CD4-positive, CD25-positive, alpha-beta regulatory T cell (primary cell): Measurements from ENCODE around the gene ST7L. TPM values are rescaled to one million over a fixed set of nuclear protein-coding genes. Genes with fewer than 3 reads are reported as not detected.
A peak's percentile ranks its signal among the peaks of the same experiment; 100 is the strongest.

Source experiments
- ATAC-seq, 2 donors: fragments of 150-1000 bp; cut with Tn5 transposase; one replicate each; pipeline ENCODE4 v1.10.0; 2021; ENCODE audit warnings: low read depth in 2 of 2, moderate number of reproducible peaks in 2 of 2, moderate library complexity in 1 of 2
- DNase-seq, 3 donors: peaks; one replicate each; pipeline versions ENCODE4 v3.0.0 to v3.0.0-alpha.2; 2012 to 2022; ENCODE audit warnings: mixed read lengths in 1 of 3
- H3K27ac ChIP-seq: one replicate; pipeline ENCODE4 v1.7.0; 2013; ENCODE audit warnings: mild to moderate bottlenecking, low read length; ENCODE audit not compliant: insufficient read depth, poor library complexity, severe bottlenecking
- H3K27me3 ChIP-seq: one replicate; pipeline ENCODE4 v1.7.0; 2013; ENCODE audit warnings: low read length; ENCODE audit not compliant: control insufficient read depth, insufficient read depth
- H3K36me3 ChIP-seq: one replicate; pipeline ENCODE4 v1.7.0; 2013; ENCODE audit warnings: mild to moderate bottlenecking, low read length, moderate library complexity; ENCODE audit not compliant: control insufficient read depth, insufficient read depth
- H3K4me1 ChIP-seq: 2 replicates; pipeline ENCODE4 v1.7.0; 2013; ENCODE audit warnings: mild to moderate bottlenecking, low read length; ENCODE audit not compliant: insufficient read depth, control insufficient read depth, poor library complexity, severe bottlenecking
- H3K4me3 ChIP-seq: one replicate; pipeline ENCODE4 v1.7.0; 2013; ENCODE audit warnings: low read depth, mild to moderate bottlenecking, low read length, moderate library complexity
- H3K9me3 ChIP-seq, 2 experiments: 1 replicate in 1 of 2; 2 replicates in 1 of 2; pipeline ENCODE4 v1.7.0; 2013; ENCODE audit warnings: low read length in 2 of 2, mild to moderate bottlenecking in 1 of 2, moderate library complexity in 1 of 2; ENCODE audit not compliant: control insufficient read depth in 2 of 2
- H3K27ac Mint-ChIP-seq, 3 donors: one replicate each; pipeline ENCODE4 v1.8.0; 2020 to 2022; ENCODE audit warnings: mild to moderate bottlenecking in 3 of 3, mixed read lengths in 3 of 3, moderate library complexity in 2 of 3
- H3K27me3 Mint-ChIP-seq: one replicate; pipeline ENCODE4 v1.8.0; 2022; ENCODE audit warnings: mild to moderate bottlenecking, mixed read lengths
- H3K36me3 Mint-ChIP-seq: one replicate; pipeline ENCODE4 v1.8.0; 2020; ENCODE audit warnings: mixed read lengths
- H3K4me1 Mint-ChIP-seq, 4 donors: one replicate each; pipeline ENCODE4 v1.8.0; 2020 to 2022; ENCODE audit warnings: mixed read lengths in 4 of 4, mild to moderate bottlenecking in 1 of 4
- H3K4me3 Mint-ChIP-seq, 4 donors: one replicate each; pipeline ENCODE4 v1.8.0; 2020 to 2022; ENCODE audit warnings: mild to moderate bottlenecking in 4 of 4, mixed read lengths in 4 of 4, moderate library complexity in 3 of 4
- H3K9me3 Mint-ChIP-seq, 7 donors: one replicate each; pipeline ENCODE4 v1.8.0; 2020 to 2022; ENCODE audit warnings: mixed read lengths in 7 of 7, mild to moderate bottlenecking in 3 of 7, moderate library complexity in 2 of 7
- polyA plus RNA-seq, 4 donors: library from polyadenylated mRNA; unstranded; fragments of 300-500 nt; fragmentation: Illumina TruSeq; gene quantifications; one replicate each; pipeline ENCODE4 v1.2.3, GENCODE V29; 2021
- total RNA-seq: library from RNA; stranded (reverse); gene quantifications from one replicate; pipeline ENCODE4 v1.2.3, GENCODE V29; 2022

Gene ST7L
- total and polyA plus RNA-seq, 5 donors from 2014 or later = 7.7 to 36.8 (median 14.9) TPM

DNA sequence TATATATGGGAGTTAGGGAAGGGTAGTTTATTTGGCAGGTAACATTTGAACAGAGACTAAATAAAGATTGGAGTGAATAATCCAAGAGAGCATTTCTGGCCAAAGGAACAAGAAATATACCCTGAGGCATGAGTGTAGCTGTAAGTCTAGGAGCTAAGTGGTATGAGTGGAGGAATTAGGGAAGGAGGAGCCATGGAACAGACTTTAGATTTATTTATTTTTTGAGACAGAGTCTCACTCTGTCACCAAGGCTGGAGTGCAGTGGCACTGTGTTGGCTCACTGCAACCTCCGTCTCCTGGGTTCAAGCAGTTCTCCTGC lies 19.1 kb upstream of the ST7L start:
- no peak for ATAC-seq
- H3K36me3 Mint-ChIP-seq = peaks cover 19% of the 10 kb centered on the region
- H3K27me3 ChIP-seq = no peaks in the 10 kb centered on the region
- H3K9me3 Mint-ChIP-seq = no peaks in the 10 kb centered on the region
- peak overlapping the region; percentile 29 to 41 (median 35) for H3K27ac Mint-ChIP-seq
- H3K9me3 ChIP-seq = no peaks in the 10 kb centered on the region
- H3K4me1 ChIP-seq = peaks cover 42% of the 10 kb centered on the region
- H3K4me3 Mint-ChIP-seq = peak overlapping the region in 2 of 4 donors; percentile 5 to 18
- H3K36me3 ChIP-seq = peaks cover 4% of the 10 kb centered on the region
- H3K4me1 Mint-ChIP-seq = peaks cover 45 to 76% (median 56%) of the 10 kb centered on the region in 4 donors
- no peak overlapping the region for H3K4me3 ChIP-seq
- no peaks in the 10 kb centered on the region for H3K27me3 Mint-ChIP-seq
- no peak for DNase-seq
- no peak overlapping the region for H3K27ac ChIP-seq

DNA sequence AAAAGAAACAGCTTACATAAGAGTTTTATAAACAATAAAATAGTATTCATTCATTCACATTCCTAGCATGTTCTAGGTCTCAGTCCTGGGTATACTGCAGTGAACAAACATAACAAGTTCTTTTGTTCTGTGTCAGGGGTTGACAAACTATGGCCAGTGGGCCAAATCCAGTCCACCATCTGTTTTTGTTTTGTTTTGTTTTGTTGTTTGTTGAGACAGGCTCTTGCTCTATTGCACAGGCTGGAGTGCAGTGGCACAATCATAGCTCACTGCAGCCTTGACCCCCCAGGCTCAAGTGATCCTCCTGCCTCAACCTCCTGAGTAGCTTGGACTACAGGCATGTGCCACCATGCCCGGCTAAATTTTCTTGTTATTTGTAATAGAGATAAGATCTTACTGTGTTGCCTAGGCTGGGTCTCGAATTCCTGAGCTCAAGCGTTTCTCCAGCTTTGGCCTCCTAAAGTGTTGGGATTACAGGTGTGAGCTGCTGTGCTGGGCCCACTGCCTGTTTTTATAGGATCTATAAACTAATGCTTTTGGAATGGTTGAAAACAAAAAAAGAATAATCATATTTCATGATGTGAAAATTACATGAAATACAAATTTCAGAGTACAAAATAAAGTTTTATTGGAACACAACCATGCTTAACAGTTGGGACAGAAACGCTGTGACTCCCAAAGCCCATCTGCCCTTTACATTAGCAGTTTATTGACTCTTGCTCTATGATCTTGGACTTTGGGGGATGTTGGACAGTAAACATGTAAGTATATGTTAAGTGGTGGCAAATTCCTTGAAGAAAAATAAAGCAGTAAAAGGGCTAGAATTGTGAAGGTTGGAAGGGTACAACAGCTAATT lies 18.5 kb upstream of the ST7L start:
- H3K27me3 ChIP-seq = no peaks in the 10 kb centered on the region
- Mint-ChIP-seq H3K4me3 (peak overlapping the region in 3 of 4 donors; percentile 52 to 57 (median 56)), H3K27me3 (no peaks in the 10 kb centered on the region), H3K4me1 (peaks cover 43 to 74% (median 58%) of the 10 kb centered on the region in 4 donors), H3K36me3 (peaks cover 21% of the 10 kb centered on the region), H3K9me3 (no peaks in the 10 kb centered on the region), H3K27ac (peak overlapping the region; percentile 29 to 85 (median 82))
- H3K4me3 ChIP-seq = peak overlapping the region; percentile 58
- H3K36me3 ChIP-seq = peaks cover 4% of the 10 kb centered on the region
- H3K27ac ChIP-seq = peak overlapping the region; percentile 77
- no peaks in the 10 kb centered on the region for H3K9me3 ChIP-seq
- H3K4me1 ChIP-seq = peaks cover 44% of the 10 kb centered on the region
- ATAC-seq (no peak), DNase-seq (no peak)

DNA sequence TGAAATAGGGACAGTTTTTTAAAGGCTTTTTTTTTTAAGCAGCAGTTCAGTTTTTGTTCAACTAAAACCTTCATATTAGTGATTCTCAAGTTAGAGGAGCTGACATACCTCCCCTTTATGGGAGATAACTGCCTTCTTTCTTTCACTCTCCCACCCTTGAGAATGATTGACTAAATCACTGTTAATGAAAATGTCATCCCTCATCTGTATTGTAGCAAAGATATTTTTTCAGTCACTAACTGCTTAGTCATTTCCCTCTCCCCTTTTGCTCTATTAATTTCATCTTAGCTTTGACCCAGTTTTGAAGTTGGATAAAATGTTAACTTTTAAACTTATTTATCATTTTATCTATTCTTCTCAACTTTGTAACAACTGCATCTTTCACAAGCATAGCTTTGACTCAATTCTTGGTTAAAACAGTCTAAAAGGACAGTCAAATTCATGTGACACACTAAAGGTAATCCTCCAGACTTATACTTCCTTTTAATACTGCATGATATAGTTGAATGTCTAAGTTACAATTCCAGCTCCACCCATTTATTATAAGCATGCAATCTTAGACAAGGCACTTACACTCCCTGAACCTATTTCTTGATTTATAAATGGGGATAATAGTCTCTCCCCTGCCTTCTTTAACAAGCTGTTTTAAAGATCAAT lies 17.8 kb upstream of the ST7L start:
- Histone ChIP-seq H3K9me3 (no peaks in the 10 kb centered on the region), H3K36me3 (peaks cover 7% of the 10 kb centered on the region), H3K27me3 (no peaks in the 10 kb centered on the region), H3K4me3 (peak overlapping the region; percentile 58), H3K27ac (peak overlapping the region; percentile 77), H3K4me1 (peaks cover 51% of the 10 kb centered on the region)
- peak; percentile 14 to 36 for ATAC-seq
- H3K36me3 Mint-ChIP-seq = peaks cover 21% of the 10 kb centered on the region
- H3K4me1 Mint-ChIP-seq = peaks cover 44 to 76% (median 61%) of the 10 kb centered on the region in 4 donors
- DNase-seq = peak in 1 of 3 donors; percentile 23
- no peaks in the 10 kb centered on the region for H3K27me3 Mint-ChIP-seq
- no peaks in the 10 kb centered on the region for H3K9me3 Mint-ChIP-seq
- peak overlapping the region; percentile 59 to 85 (median 82) for H3K27ac Mint-ChIP-seq
- H3K4me3 Mint-ChIP-seq = peak overlapping the region; percentile 27 to 57 (median 54)

DNA sequence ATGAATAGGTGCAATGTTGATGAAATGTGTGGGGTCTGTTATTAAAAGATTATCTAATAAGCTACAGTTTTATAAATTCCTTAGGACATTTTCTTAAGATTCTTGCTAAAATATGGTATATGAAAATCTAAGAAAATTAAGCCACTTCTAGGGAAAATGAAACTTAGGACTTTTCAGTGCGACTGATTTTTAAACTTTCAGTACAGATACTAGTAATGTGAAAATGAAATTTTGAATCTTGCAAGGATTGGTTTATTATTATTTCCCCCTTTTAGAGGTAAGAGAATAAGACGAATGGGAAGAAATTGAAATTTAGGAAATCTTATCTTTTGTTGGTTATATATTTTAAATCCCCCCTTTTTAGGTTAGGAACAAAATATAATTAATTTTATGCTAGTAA lies 17.1 kb upstream of the ST7L start:
- H3K27me3 ChIP-seq = no peaks in the 10 kb centered on the region
- ATAC-seq = no peak
- Mint-ChIP-seq H3K9me3 (no peaks in the 10 kb centered on the region), H3K4me3 (peak overlapping the region in 3 of 4 donors; percentile 61 to 77 (median 71)), H3K27ac (peak overlapping the region; percentile 9 to 86 (median 85)), H3K27me3 (no peaks in the 10 kb centered on the region), H3K36me3 (peaks cover 21% of the 10 kb centered on the region), H3K4me1 (peaks cover 51 to 79% (median 68%) of the 10 kb centered on the region in 4 donors)
- H3K36me3 ChIP-seq = peaks cover 4% of the 10 kb centered on the region
- peak overlapping the region; percentile 77 for H3K27ac ChIP-seq
- H3K9me3 ChIP-seq = no peaks in the 10 kb centered on the region
- DNase-seq = no peak
- H3K4me3 ChIP-seq = peak overlapping the region; percentile 58
- H3K4me1 ChIP-seq = peaks cover 58% of the 10 kb centered on the region

DNA sequence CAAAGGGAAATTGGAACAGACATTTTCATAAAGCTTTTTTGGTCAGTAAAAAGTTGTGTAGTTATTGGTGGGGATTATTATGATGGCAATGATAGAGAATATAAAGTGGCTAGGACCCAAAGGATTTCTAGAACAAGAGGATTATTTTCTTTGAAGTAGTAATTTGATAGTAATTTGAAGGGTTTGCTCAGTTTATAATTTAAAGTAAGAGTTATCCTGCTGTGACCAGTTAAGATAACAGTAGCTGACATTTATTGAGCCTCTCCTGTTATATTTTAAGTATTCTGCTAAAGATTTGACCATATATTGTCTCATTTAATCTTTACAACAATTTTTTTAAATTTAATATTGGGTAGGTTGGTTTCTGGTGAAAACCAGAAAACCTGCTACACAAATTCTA lies 15.4 kb upstream of the ST7L start:
- Mint-ChIP-seq H3K27me3 (no peaks in the 10 kb centered on the region), H3K27ac (no peak overlapping the region), H3K9me3 (no peaks in the 10 kb centered on the region), H3K36me3 (peaks cover 24% of the 10 kb centered on the region), H3K4me1 (peaks cover 60 to 89% (median 79%) of the 10 kb centered on the region in 4 donors), H3K4me3 (peak overlapping the region in 3 of 4 donors; percentile 34 to 56 (median 38))
- Histone ChIP-seq H3K27me3 (no peaks in the 10 kb centered on the region), H3K27ac (peak overlapping the region; percentile 63), H3K36me3 (peaks cover 12% of the 10 kb centered on the region), H3K4me1 (peaks cover 67% of the 10 kb centered on the region), H3K4me3 (peak overlapping the region; percentile 72), H3K9me3 (no peaks in the 10 kb centered on the region)
- DNase-seq (no peak), ATAC-seq (no peak)

DNA sequence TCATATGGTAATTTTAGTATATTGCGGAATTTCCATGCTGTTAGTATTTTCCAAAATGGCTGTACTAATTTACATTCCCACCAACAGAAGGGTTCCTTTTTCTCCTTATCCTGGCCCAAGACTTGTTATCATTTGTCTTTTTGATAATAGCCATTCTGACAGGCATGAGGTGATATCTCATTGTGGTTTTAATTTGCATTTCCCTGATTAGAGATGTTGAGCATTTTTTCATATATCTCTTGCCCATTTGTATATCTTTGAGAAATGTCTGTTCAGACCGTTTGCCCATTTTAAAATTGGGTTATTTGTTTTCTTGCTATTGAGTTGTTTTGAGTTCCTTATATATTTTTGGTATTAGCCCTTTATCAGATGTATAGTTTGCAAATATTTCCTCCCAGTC lies 14.7 kb upstream of the ST7L start:
- Histone ChIP-seq H3K36me3 (peaks cover 16% of the 10 kb centered on the region), H3K4me3 (peak overlapping the region; percentile 72), H3K27ac (no peak overlapping the region), H3K27me3 (no peaks in the 10 kb centered on the region), H3K9me3 (no peaks in the 10 kb centered on the region), H3K4me1 (peaks cover 72% of the 10 kb centered on the region)
- Mint-ChIP-seq H3K27ac (peak overlapping the region in 1 of 3 donors; percentile 71), H3K4me1 (peaks cover 62 to 91% (median 81%) of the 10 kb centered on the region in 4 donors), H3K27me3 (no peaks in the 10 kb centered on the region), H3K36me3 (peaks cover 21% of the 10 kb centered on the region), H3K9me3 (no peaks in the 10 kb centered on the region), H3K4me3 (peak overlapping the region; percentile 22 to 56 (median 36))
- DNase-seq (no peak), ATAC-seq (no peak)

DNA sequence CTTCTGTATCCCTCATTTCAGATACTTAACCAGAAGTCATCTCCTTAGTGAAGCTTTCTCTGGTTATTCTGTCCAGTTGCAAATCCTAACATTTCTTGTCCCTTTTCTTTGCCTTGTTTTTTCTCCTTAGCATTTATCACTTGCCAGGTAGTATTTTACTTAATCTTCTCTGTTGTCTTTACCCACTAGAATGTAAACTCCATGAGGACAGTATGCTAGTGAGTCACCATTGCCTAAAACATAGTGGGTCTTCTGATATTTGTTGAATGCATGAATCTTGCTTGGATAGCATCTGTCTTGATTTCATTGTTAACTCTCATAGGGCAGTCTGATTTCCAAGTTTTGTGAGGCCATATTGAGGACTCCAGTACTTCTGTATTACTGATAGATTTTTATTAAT lies 10.3 kb upstream of the ST7L start:
- Histone ChIP-seq H3K4me3 (peak overlapping the region; percentile 53), H3K9me3 (no peaks in the 10 kb centered on the region), H3K27me3 (no peaks in the 10 kb centered on the region), H3K4me1 (peaks cover 68% of the 10 kb centered on the region), H3K27ac (no peak overlapping the region), H3K36me3 (peaks cover 29% of the 10 kb centered on the region)
- peaks cover 73 to 95% (median 85%) of the 10 kb centered on the region in 4 donors for H3K4me1 Mint-ChIP-seq
- ATAC-seq (no peak), DNase-seq (no peak)
- H3K9me3 Mint-ChIP-seq = peaks cover 0 to 1% (median 0%) of the 10 kb centered on the region in 7 donors
- no peaks in the 10 kb centered on the region for H3K27me3 Mint-ChIP-seq
- H3K36me3 Mint-ChIP-seq = peaks cover 38% of the 10 kb centered on the region
- peak overlapping the region in 3 of 4 donors; percentile 1 to 71 (median 4) for H3K4me3 Mint-ChIP-seq
- peak overlapping the region in 2 of 3 donors; percentile 0 to 32 for H3K27ac Mint-ChIP-seq
